ENCODE data around the gene ZNF593OS.

DNA sequence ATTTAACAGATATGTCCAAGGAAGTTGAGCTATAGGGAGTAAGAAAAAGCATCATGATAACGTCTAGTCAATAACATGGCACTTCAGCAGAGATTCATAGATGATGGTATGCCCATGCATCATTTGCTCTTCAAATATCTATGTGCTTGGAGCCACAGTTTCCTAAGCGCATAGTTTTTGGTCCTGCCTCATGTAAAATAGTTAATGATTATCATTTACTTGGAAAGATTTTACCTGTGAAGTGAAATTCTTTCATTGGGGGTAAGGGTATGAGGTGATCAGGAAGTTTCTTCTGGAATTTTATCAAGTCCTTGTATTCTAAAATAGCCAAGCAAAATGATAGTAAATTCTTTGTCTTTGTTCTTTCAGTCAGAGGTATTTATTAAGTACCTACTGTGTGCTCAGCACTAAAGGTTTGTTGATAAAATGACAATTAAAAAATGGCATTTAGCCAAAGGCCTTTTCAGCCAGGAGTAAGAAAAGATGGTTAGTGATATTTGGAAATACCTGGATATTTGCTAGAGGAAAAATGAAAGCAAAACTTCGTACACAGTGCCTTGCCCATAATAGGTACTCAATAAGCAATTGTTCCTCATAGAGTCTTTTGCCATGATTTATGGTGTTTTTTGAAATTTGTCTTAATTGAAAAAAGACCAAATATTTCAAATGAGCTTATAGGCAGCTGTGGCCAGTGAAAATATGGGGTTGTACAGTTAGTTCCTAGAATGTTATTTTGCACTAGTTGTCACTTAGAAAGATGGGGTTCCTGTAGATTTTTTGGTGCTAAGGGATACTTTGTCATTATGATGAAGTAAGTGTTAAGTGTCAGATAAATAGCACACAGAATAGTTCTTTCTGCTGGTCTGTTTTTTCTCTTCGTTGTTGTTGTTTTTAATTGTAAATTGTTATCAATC is 47.0 kb downstream of the ZNF593OS start:
- TF ChIP-seq, protein P1, sequence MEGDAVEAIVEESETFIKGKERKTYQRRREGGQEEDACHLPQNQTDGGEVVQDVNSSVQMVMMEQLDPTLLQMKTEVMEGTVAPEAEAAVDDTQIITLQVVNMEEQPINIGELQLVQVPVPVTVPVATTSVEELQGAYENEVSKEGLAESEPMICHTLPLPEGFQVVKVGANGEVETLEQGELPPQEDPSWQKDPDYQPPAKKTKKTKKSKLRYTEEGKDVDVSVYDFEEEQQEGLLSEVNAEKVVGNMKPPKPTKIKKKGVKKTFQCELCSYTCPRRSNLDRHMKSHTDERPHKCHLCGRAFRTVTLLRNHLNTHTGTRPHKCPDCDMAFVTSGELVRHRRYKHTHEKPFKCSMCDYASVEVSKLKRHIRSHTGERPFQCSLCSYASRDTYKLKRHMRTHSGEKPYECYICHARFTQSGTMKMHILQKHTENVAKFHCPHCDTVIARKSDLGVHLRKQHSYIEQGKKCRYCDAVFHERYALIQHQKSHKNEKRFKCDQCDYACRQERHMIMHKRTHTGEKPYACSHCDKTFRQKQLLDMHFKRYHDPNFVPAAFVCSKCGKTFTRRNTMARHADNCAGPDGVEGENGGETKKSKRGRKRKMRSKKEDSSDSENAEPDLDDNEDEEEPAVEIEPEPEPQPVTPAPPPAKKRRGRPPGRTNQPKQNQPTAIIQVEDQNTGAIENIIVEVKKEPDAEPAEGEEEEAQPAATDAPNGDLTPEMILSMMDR (IDR thresholded peaks at IDR 0.05; ENCODE audit: extremely low read depth in 1 of 2, insufficient read depth in 1 of 2, low read depth in 1 of 2, low read length in 2 of 2): no peak
- TF ChIP-seq FOS (IDR thresholded peaks at IDR 0.05; ENCODE audit: borderline replicate concordance, insufficient read depth, low read length): no peak
- TF ChIP-seq POLR2A (IDR thresholded peaks at IDR 0.05; ENCODE audit: low read depth, low read length): no peak
- no peak for TF ChIP-seq EZH2 (IDR thresholded peaks at IDR 0.05; ENCODE audit: borderline replicate concordance, low read depth, low read length, severe bottlenecking)
- no peak for TF ChIP-seq POLR2AphosphoS5 (IDR thresholded peaks at IDR 0.05; ENCODE audit: insufficient read depth, low read depth, low read length)
- TF ChIP-seq, protein P2, sequence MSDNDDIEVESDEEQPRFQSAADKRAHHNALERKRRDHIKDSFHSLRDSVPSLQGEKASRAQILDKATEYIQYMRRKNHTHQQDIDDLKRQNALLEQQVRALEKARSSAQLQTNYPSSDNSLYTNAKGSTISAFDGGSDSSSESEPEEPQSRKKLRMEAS (IDR thresholded peaks at IDR 0.05; ENCODE audit: insufficient read depth, insufficient read length): no peak
- TF ChIP-seq GATA2 (IDR thresholded peaks at IDR 0.05; ENCODE audit: insufficient read depth, insufficient read length, low read depth, low read length): no peak
- TF ChIP-seq MYC (IDR thresholded peaks at IDR 0.05; ENCODE audit: low read depth, low read length): no peak
- no peak for TF ChIP-seq JUN (IDR thresholded peaks at IDR 0.05; ENCODE audit: borderline replicate concordance, insufficient read depth, insufficient read length, low read depth)

All from endothelial cell of umbilical vein (primary cell).